ENCODE measurements around the gene SCCPDH. TPM values are rescaled to one million over a fixed set of nuclear protein-coding genes. Genes with fewer than 3 reads are reported as not detected.

SCCPDH gene
- total and polyA plus RNA-seq, 2 of the 13 experiments (the other 11 are each of a cell fraction or from before 2014, with no cell fraction given) = 36.7 to 62.3 TPM

- TF ChIP-seq, protein P1, sequence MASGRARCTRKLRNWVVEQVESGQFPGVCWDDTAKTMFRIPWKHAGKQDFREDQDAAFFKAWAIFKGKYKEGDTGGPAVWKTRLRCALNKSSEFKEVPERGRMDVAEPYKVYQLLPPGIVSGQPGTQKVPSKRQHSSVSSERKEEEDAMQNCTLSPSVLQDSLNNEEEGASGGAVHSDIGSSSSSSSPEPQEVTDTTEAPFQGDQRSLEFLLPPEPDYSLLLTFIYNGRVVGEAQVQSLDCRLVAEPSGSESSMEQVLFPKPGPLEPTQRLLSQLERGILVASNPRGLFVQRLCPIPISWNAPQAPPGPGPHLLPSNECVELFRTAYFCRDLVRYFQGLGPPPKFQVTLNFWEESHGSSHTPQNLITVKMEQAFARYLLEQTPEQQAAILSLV (CRISPR knock-in tag; IDR thresholded peaks at IDR 0.05; ENCODE audit: borderline replicate concordance) = no peak
- TF ChIP-seq POGZ (CRISPR knock-in tag; IDR thresholded peaks at IDR 0.05) (no peak), KDM5A (IDR thresholded peaks at IDR 0.05; ENCODE audit: borderline replicate concordance, low read length) (no peak), ZNF235 (CRISPR knock-in tag; IDR thresholded peaks at IDR 0.05; ENCODE audit: borderline replicate concordance) (no peak), XRCC5 (optimal IDR thresholded peaks at IDR 0.05; ENCODE audit: low read length) (peak; percentile 38), ZNF550 (CRISPR knock-in tag; IDR thresholded peaks at IDR 0.05; ENCODE audit: borderline replicate concordance) (no peak)
Observed at GRCh38 chr1:246689409-246690008, 34.7 kb upstream of the SCCPDH start (continued).

DNA sequence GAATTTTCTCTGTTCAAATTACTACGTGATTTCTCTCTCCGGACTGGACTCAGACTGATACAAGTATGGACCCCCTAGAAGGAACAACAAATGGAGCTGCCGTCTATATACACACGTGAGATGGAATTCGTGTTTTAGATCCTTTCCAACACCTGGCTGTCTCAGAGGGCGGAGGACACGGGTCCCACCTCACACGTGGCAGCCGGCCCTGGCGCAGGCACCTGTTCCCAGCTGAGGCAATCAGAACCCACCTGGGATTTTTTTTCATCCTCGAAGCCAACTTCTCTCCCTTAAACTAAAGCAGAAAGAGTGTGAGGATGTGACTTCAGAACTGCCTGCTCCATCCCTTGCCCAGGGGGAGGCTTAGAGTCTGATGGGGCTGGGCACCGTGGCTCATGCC is 34.1 kb upstream of the SCCPDH start:
- peak; percentile 40 for ATAC-seq
- WGBS (ENCODE audit: low lambda C conversion rate) = 26% methylated on average over 12 of the region's 12 CpGs

More for the DNA sequence above, 34.1 kb upstream of the SCCPDH start:
- peaks cover 16% of the 10 kb centered on the region for H3K4me1 ChIP-seq (ENCODE audit: insufficient read depth, low read length)
- in situ Hi-C loops (cut with HindIII; ENCODE audit: extremely low pct_ligation_motif_present, low pct_unique_long_range_greater_than_20kb) (no loop called here), intact Hi-C loops (cut with micrococcal nuclease; ENCODE audit: unreplicated experiment) (no loop called here)
- H3K9me3 ChIP-seq (ENCODE audit: low read length) = no peaks in the 10 kb centered on the region; the same call in 1 of the 2 replicates
- POLR2A ChIA-PET = interaction anchor here (1.4 kb wide), 1 partner anchor 35 kb away, joined by 3 read pairs; no protein-coding TSS in a partner anchor
- no peak overlapping the region for H2AFZ ChIP-seq (ENCODE audit: low read length)
- peak overlapping the region; percentile 31; the same call in 1 of the 2 replicates for H3K9ac ChIP-seq (ENCODE audit: insufficient read depth, low read depth, low read length)
- peaks cover 0 to 5% of the 10 kb centered on the region in 2 experiments; a peak in 2 of 5 replicates for H3K27me3 ChIP-seq (ENCODE audit: control insufficient read depth in 1 of 2, insufficient read depth in 2 of 2, low read length in 2 of 2)
- peak overlapping the region; percentile 97 for H3K4me2 ChIP-seq (ENCODE audit: low read depth, low read length)
- H3K36me3 ChIP-seq (replicated peaks in 1 of 2; ENCODE audit: control insufficient read depth in 1 of 2, insufficient read depth in 2 of 2, low read length in 2 of 2) = no peaks in the 10 kb centered on the region
- H4K20me1 ChIP-seq (ENCODE audit: insufficient read depth, low read length) = no peaks in the 10 kb centered on the region
- H3K79me2 ChIP-seq (ENCODE audit: insufficient read depth, low read length) = no peaks in the 10 kb centered on the region
- peak overlapping the region; percentile 37 to 74 (median 69); a peak in 5 of 6 replicates for H3K4me3 ChIP-seq (replicated peaks in 1 of 3; ENCODE audit: insufficient read depth in 1 of 3, low read depth in 2 of 3, low read length in 3 of 3)
- FAIRE-seq = no peak
- DNase-seq (ENCODE audit: low spot score) = no peak
- no peak overlapping the region for H3K27ac ChIP-seq (ENCODE audit: extremely low read length, insufficient read depth, low read length)
- BruUV-seq (replicated peaks) = no TSS peak
- CTCF ChIA-PET (ENCODE audit: low intra/inter-chr PET ratio, low total read pairs) = interaction anchor here (1.6 to 3.7 kb wide), 2 partner anchors 9 to 64 kb away, joined by 24 to 25 read pairs; no protein-coding TSS in a partner anchor
- TF ChIP-seq ZBTB42 (CRISPR knock-in tag; IDR thresholded peaks at IDR 0.05) = no peak
- TF ChIP-seq ZNF605 (CRISPR knock-in tag; IDR thresholded peaks at IDR 0.05) = 0 out of 2 replicates have a peak, but pooled peaks have one; percentile 11

All from HepG2 (cell line).